Measurements from ENCODE around the gene GRID1.

Gene GRID1

DNA sequence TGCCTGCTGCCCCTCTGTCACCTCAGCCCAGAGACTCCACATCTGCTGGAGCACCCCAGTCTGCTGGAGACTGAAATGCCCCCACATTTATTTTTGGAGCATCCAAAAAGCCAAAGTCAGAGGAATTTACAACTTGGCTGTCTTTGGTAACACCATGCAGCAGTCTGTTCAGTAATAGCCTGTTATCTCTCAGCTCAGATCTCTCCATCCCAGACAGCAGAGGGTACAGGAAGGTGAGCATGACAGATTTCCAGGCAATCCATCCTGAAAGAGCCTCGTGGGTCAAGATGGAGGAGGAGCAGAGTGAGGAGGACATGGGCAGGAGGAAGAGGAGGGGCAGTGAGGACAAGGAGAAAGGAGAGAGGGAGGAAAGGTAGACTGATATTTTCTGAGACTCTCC lies 55.9 kb downstream of the GRID1 start:
- no peak for DNase-seq

GRCh38 chr10:86310291-86310690 lies 56.3 kb downstream of the GRID1 start:
- no peak for DNase-seq

DNA sequence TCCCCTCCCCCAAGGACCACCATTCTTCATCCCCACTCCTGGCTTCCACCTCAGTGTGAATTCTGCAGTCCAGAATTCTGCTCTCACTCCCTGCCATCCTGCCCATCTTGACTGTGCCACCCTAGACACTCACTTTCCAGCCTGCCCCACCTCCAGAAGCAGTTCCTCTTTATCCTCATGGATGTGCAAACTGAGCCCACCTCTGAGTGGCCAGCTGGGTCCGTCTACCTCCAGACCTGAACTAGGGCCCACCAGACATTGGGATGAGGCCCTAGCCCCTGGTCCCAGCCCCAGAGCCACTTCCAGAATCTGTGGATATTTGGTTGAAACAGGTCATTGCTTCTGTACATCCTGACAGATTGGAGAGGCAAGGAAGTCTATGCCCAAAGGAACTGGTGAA lies 58.5 kb downstream of the GRID1 start:
- no peak for DNase-seq

DNA sequence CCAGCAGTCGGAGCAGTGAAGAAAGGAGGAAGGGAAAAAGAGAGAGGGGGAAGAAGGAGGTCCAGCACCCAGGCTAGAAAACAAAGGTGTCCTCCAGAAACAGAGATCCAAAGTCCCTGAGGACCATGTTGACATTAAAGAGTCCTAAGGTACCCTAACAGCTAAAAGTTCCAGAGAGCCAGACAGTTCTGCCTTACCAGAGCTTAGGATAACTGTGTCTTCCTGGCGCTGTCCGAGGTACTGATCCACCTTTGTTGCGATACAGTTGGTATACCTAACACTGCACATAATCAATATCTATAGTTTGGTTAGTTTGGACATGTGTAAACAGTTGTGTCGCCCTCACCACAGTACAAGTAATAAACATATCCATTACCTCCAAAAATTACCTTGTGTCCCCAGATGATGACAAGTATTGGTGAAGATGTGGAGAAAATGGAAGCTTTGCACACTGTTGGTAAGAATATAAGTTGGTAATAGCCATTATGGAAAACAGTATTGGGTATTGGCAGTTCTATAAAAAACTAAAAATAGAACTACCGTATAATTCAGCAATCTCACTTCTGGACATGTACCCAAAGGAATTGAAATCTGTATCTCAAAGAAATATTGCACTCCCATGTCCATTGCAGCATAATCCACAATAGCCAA lies 59.8 kb downstream of the GRID1 start:
- DNase-seq: no peak

GRCh38 chr10:86305521-86305920 lies 61.1 kb downstream of the GRID1 start:
- DNase-seq: no peak

DNA sequence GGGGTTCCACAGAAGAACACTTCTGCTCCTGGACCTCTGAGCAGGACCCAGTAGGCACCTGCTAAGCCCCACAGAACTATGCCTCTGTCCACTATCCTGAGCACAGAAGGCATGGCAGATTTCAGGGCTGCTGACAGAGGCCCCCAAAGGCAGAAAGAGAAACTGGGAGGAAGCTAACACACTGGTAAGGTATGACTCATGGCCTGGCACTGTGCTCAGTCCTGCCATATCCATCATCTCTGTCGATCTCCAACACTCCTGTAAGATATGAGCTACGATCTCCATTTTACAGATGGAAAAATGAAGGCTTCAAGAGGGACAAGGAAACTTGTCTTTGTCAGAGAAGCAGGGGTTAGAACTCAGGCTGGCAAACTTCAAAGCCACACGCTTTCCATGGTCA lies 62.2 kb downstream of the GRID1 start:
- no peak for DNase-seq

- no peak for DNase-seq
Measured at GRCh38 chr10:86303626-86304025, 63.0 kb downstream of the GRID1 start.

- DNase-seq: no peak
Measured at GRCh38 chr10:86301971-86302370, 64.6 kb downstream of the GRID1 start.

- DNase-seq: no peak
Measured at GRCh38 chr10:86300931-86301830, 65.4 kb downstream of the GRID1 start.

DNA sequence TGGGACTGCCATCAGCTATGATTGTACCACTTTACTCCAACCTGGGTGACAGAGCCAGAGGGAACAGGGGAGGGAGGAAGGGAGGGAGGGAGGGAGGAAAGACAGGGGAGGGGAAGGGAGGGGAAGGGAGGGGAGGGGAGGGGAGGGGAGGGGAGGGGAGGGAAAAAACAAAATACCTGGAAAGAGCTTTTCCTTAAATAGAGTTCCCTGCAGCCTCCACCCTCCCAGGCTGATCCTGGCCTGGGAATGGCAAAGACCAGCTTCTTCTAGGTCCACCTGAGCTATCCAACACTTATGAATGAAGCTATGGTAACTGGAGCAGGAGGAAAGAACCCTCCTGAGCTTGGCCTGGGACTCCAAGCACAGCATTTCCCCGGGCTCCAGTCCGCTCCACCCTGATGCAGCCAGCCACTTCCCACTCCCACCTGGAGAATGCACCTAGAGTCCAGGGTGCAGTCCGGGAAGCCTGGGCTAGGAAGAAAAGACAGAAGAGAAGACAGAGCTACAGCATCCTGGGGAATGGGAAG lies 66.1 kb downstream of the GRID1 start:
- no peak for DNase-seq

- no peak for DNase-seq
Measured at GRCh38 chr10:86299562-86299961, 67.0 kb downstream of the GRID1 start.

GRCh38 chr10:86298501-86299001 lies 68.0 kb downstream of the GRID1 start:
- DNase-seq: no peak

DNA sequence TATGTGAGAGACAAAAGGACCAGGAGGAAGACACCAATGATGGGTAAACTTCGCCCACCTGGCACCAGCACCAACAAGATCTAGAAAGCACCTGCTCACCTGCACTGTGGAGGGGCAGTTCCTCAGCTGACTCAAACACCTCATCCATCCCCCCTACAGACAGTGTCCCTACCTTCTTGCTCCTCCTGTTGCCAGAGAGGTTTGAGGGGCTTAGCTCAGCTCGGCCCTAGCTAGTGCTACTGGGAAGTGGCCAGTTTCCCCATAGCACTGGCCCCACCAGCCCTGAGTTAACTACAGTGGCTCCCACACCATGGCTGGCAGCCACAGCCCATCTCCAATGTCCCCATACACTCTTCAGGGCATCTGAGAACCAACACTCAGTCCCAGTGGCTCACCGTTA lies 70.8 kb downstream of the GRID1 start:
- DNase-seq: no peak

DNA sequence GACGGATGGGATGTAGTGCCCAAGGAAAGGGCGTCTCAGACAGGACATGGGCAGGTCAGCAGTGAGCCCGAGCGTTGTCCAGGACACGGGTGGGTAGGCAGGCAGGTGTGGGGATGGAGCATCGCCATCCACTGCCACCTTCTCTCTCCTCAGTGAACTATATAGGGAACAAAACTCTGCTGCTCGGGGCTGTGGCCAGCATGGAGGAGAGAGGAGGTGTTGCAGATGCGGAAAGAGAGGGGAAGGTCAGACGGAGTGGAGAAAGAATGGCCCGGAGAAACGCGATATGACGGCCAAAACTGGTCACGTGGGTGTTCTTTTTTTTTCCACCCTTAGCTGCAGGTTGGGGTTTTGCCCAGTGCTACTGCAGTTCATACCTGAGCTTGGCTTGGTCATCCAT lies 71.2 kb downstream of the GRID1 start:
- DNase-seq: no peak

DNA sequence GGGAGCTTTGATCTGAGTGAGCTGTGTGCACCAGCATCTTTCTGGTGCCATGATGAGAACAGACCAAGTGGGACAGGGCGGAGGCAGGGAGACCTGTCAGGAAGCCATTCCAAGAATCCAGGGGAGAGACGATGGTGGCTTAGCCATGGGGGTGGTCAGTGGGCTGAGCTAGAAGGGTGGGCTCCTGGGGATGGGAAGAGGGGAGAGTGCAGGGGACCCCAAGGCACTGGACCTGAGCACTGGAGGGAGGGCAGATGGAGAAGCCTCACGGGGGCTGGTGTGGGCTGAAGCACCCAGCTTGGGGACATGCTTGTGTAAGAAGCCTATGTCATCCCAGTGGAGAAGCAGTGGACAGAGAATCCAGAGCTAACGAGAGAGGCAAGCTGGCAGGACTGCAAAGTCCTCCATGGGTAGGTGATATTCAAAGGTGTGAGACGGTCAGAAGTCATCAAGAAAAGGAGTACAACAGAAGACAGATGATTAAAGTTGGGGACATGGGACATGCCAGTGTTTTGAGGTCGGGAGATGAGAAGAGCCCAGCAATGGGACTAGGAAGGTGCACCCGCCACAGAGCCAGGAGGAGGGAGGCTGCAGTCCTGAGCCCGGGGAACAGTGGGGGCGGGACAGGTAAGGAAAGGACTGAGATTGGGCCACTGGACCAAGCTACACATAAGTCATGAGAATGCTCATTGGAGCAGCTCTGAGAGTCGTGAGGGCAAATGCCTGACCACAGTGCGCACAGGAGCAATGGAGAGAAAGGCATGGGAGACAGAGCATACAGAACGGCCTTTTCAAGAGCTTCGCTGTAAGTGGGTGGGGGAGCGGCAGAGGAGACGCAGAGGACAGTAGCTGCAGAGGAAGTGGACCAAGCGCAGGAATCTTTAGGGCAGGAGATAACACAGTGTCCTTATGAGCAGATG lies 72.0 kb downstream of the GRID1 start:
- DNase-seq: no peak

DNA sequence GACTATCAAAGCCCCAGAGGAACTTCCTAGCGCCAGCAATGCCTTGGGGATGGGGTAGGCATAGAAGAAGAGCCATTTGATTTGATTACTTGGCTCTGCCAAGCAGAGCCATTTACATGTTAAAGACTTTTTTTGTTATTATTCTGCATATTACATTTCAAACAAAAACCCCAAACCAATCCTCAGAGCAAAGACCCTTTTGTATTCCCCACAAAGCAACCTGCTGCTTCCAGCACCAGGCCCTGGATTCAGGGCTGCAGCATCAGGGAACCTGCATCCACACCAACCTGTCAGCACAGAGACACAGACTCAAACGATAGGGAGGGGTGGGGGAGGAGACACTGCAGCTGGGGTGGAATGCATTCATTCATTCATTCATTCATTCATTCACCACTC lies 73.2 kb downstream of the GRID1 start:
- DNase-seq: no peak

DNA sequence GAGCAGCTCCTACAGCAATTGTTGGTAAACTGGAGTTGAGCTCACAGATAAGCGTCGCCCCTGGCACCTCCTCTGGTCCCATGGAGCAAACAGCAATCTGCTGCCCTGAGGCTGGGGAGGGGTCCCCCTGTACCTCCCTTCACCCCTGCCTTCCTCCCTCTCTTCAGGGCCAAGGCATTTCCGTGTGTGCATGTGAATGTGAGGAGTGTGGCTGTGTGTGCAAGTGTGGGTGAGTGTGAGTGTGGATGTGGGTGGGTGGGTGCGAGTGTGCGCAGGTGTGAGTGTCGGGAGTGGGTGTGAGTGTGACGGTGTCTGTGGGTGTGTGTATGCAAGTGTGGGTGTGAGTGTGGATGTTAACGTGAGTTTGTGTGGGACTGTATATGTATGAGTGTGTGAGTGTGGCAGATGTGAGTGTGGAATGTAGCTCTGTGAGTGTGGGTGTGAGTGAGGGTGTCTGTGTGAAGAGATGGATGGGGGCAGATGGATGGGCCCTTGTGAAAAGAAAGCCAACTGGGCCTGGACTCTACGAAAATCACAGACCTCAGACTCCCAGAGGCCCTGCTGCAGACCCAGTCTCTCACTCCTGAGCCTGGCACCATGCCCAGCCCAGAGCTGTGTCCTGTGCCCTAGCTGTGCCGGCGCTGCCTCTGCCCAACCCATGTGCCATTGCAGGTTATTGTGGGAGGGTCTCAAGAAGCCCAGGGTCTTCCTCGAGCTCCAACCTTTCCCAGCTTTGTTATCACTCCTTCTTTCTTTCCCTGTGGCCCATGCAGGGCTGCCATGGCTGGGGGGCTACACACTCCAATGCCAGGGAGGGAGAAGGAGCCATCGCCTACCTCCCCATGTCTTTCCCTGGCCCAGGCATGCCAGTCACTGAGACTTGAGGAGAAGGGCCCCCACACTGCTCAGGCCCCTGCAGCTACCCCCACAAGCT lies 73.9 kb downstream of the GRID1 start:
- no peak for DNase-seq

GRCh38 chr10:86291616-86292340 lies 74.8 kb downstream of the GRID1 start:
- DNase-seq: no peak

DNA sequence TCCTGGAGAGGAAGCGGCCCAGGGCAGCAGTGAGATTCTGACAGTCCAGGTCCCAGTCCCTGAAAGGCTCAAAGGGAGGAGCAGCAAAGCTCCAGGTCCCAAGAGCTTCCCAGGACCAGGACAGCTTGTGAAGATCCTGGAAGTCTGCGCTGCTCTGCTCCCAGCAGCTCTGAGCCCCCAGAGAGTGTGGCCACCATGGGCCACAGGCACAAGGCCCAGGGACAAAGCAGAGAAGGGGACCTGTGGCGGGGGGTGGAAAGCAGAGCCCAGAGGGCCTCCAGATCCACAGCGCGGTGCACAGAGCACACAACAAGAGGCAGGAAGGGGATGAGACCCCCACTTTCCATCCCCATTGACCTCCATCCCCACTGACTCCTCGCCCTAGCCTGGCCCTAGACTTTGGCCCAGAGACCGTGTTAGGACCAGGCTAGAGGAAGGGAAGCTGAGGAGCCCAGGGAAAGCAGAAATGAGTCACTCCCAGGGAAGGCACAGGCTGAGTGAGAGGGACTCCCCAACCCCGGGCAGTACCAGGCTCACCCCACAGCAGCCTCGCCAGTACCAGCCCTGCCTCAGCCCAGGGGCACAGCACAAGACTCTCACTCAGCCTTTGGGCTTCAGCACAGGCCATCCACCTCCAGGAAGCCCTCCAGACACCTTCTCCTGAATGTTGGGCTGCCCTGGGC lies 75.5 kb downstream of the GRID1 start:
- DNase-seq: no peak

DNA sequence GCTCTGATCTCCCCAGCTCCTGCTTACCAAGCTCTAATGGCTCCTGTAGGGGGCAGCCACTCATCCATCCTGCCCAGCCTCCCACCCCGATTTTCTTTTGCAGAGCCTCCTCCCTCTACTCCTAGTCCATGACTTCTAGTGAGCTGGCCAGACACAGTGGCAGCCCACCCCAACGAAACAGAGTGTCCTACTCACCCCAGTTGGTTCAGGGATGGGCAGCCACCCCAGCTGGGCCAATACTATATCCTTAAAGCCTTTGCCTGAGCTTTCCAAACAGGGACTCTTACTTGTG lies 77.1 kb downstream of the GRID1 start:
- DNase-seq: no peak

All from NCI-H510A treated with DMSO at 0.1 percent for 48 hours (cell line).